Activated T-helper 2 cell treated with anti-CD3 and anti-CD28 coated beads, Interferon-gamma antibody, Interleukin-2, Interleukin-4, amounts not matched to agents 10 μg/mL and 5 μg/mL and 100 μg/mL, durations not matched to agents 14 hours and 24 hours and 36 hours (primary cell): Measurements from ENCODE around the gene NUP210. TPM values are rescaled to one million over a fixed set of nuclear protein-coding genes. Genes with fewer than 3 reads are reported as not detected.
A peak's percentile ranks its signal among the peaks of the same experiment; 100 is the strongest.

Source experiments
- DNase-seq: peaks from one replicate; pipeline ENCODE4 v3.0.0; 2021; ENCODE audit warnings: low spot score
- H3K27ac Mint-ChIP-seq: one replicate; pipeline ENCODE4 v1.8.0; 2021; ENCODE audit warnings: mixed read lengths
- H3K27me3 Mint-ChIP-seq: one replicate; pipeline ENCODE4 v1.8.0; 2021; ENCODE audit warnings: low read depth, mixed read lengths
- H3K36me3 Mint-ChIP-seq: one replicate; pipeline ENCODE4 v1.8.0; 2021; ENCODE audit warnings: low read depth, mixed read lengths
- H3K4me1 Mint-ChIP-seq: one replicate; pipeline ENCODE4 v1.8.0; 2021; ENCODE audit warnings: low read depth, mixed read lengths
- H3K4me3 Mint-ChIP-seq: one replicate; pipeline ENCODE4 v1.8.0; 2021; ENCODE audit warnings: low read depth, mild to moderate bottlenecking, moderate library complexity, mixed read lengths
- H3K9me3 Mint-ChIP-seq: one replicate; pipeline ENCODE4 v1.8.0; 2021; ENCODE audit warnings: mixed read lengths
- intact Hi-C: fragments of 100-400 bp; cut with micrococcal nuclease; formaldehyde crosslinking; loops from one replicate; pipeline ENCODE4 v1.15.1; 2023
- total RNA-seq: library from RNA; stranded (reverse); gene quantifications from 2 replicates; pipeline ENCODE4 v1.2.3, GENCODE V29; 2022

Gene NUP210
- total RNA-seq, 1 donor from 2014 or later, result 143 TPM

- Mint-ChIP-seq H3K27me3 (no peaks in the 10 kb centered on the region), H3K27ac (no peak overlapping the region), H3K4me3 (no peak overlapping the region), H3K36me3 (no peaks in the 10 kb centered on the region), H3K4me1 (peaks cover 50% of the 10 kb centered on the region), H3K9me3 (no peaks in the 10 kb centered on the region)
- no peak for DNase-seq
- intact Hi-C loops, result loop anchor here (10.0 kb wide), 1 partner anchor 699 kb away; the partner anchor contains the start of genes CHCHD4 and TMEM43
Measured at GRCh38 chr3:13425689-13426088, 5.6 kb upstream of the NUP210 start.

- intact Hi-C loops, result loop anchor here (5.0 to 10.0 kb wide), 2 partner anchors 413 to 700 kb away; partner anchors contain the start of genes CHCHD4 and TMEM43
- Mint-ChIP-seq H3K4me3 (no peak overlapping the region), H3K4me1 (peaks cover 48% of the 10 kb centered on the region), H3K36me3 (no peaks in the 10 kb centered on the region), H3K9me3 (no peaks in the 10 kb centered on the region), H3K27me3 (no peaks in the 10 kb centered on the region), H3K27ac (no peak overlapping the region)
- no peak for DNase-seq
Measured at GRCh38 chr3:13424865-13425617, 4.9 kb upstream of the NUP210 start.

- H3K36me3 Mint-ChIP-seq, result peaks cover 1% of the 10 kb centered on the region
- no peaks in the 10 kb centered on the region for H3K27me3 Mint-ChIP-seq
- no peak overlapping the region for H3K27ac Mint-ChIP-seq
- intact Hi-C loops, result loop anchor here (5.0 to 10.0 kb wide), 2 partner anchors 412 to 701 kb away; partner anchors contain the start of genes CHCHD4 and TMEM43
- peaks cover 47% of the 10 kb centered on the region for H3K4me1 Mint-ChIP-seq
- no peak for DNase-seq
- no peaks in the 10 kb centered on the region for H3K9me3 Mint-ChIP-seq
- no peak overlapping the region for H3K4me3 Mint-ChIP-seq
Measured at GRCh38 chr3:13424141-13424844, 4.2 kb upstream of the NUP210 start.

- Mint-ChIP-seq H3K36me3 (peaks cover 26% of the 10 kb centered on the region), H3K27me3 (no peaks in the 10 kb centered on the region), H3K27ac (peak overlapping the region; percentile 99), H3K4me3 (peak overlapping the region; percentile 88), H3K9me3 (no peaks in the 10 kb centered on the region), H3K4me1 (peaks cover 64% of the 10 kb centered on the region)
- DNase-seq, result peak; percentile 78
- intact Hi-C loops, result loop anchor here (1.0 to 10.0 kb wide), 3 partner anchors 30 to 704 kb away; partner anchors contain the start of genes CHCHD4 and TMEM43
Measured at GRCh38 chr3:13420831-13421765, 976 bp upstream of the NUP210 start.

- peak; percentile 54 for DNase-seq
- H3K27ac Mint-ChIP-seq, result peak overlapping the region; percentile 89
- H3K4me1 Mint-ChIP-seq, result peaks cover 64% of the 10 kb centered on the region
- peak overlapping the region; percentile 86 for H3K4me3 Mint-ChIP-seq
- peaks cover 28% of the 10 kb centered on the region for H3K36me3 Mint-ChIP-seq
- intact Hi-C loops, result loop anchor here (5.0 to 10.0 kb wide), 3 partner anchors 407 to 755 kb away; partner anchors contain the start of genes CHCHD4, LSM3, TMEM43 and XPC
- no peaks in the 10 kb centered on the region for H3K27me3 Mint-ChIP-seq
- H3K9me3 Mint-ChIP-seq, result no peaks in the 10 kb centered on the region
Measured at GRCh38 chr3:13419505-13420044, 547 bp downstream of the NUP210 start.

- Mint-ChIP-seq H3K4me3 (peak overlapping the region; percentile 86), H3K27ac (peak overlapping the region; percentile 89), H3K9me3 (no peaks in the 10 kb centered on the region), H3K4me1 (peaks cover 70% of the 10 kb centered on the region), H3K36me3 (peaks cover 40% of the 10 kb centered on the region), H3K27me3 (no peaks in the 10 kb centered on the region)
- DNase-seq, result no peak
- intact Hi-C loops, result loop anchor here (10.0 kb wide), 1 partner anchor 757 kb away; the partner anchor contains the start of genes LSM3 and XPC
Measured at GRCh38 chr3:13417166-13417947, 2.8 kb downstream of the NUP210 start.

- intact Hi-C loops, result loop anchor here (1.0 to 10.0 kb wide), 3 partner anchors 64 to 759 kb away; partner anchors contain the start of genes HDAC11, LSM3 and XPC
- peak overlapping the region; percentile 86 for H3K4me3 Mint-ChIP-seq
- peaks cover 43% of the 10 kb centered on the region for H3K36me3 Mint-ChIP-seq
- no peaks in the 10 kb centered on the region for H3K27me3 Mint-ChIP-seq
- peak overlapping the region; percentile 81 for H3K27ac Mint-ChIP-seq
- peaks cover 58% of the 10 kb centered on the region for H3K4me1 Mint-ChIP-seq
- H3K9me3 Mint-ChIP-seq, result no peaks in the 10 kb centered on the region
- DNase-seq, result no peak
Measured at GRCh38 chr3:13415997-13416793, 3.9 kb downstream of the NUP210 start.

GRCh38 chr3:13415236-13415986 is 4.7 kb downstream of the NUP210 start:
- Mint-ChIP-seq H3K36me3 (peaks cover 44% of the 10 kb centered on the region), H3K4me1 (peaks cover 52% of the 10 kb centered on the region), H3K9me3 (no peaks in the 10 kb centered on the region)

GRCh38 chr3:13414040-13414729 is 5.9 kb downstream of the NUP210 start:
- Mint-ChIP-seq H3K4me1 (peaks cover 52% of the 10 kb centered on the region), H3K9me3 (no peaks in the 10 kb centered on the region), H3K4me3 (peak overlapping the region; percentile 83), H3K27me3 (no peaks in the 10 kb centered on the region), H3K27ac (peak overlapping the region; percentile 93), H3K36me3 (peaks cover 51% of the 10 kb centered on the region)
- intact Hi-C loops, result loop anchor here (1.0 to 10.0 kb wide), 3 partner anchors 37 to 761 kb away; partner anchors contain the start of genes LSM3 and XPC
- DNase-seq, result peak; percentile 65

More at GRCh38 chr3:13415236-13415986, 4.7 kb downstream of the NUP210 start:
- intact Hi-C loops, result loop anchor here (2.0 to 10.0 kb wide), 2 partner anchors 69 to 759 kb away; partner anchors contain the start of genes LSM3 and XPC
- Mint-ChIP-seq H3K27me3 (no peaks in the 10 kb centered on the region), H3K4me3 (peak overlapping the region; percentile 83), H3K27ac (peak overlapping the region; percentile 88)
- no peak for DNase-seq
